HuH-7 (cell line): ENCODE results near the gene GNG3.
A peak's percentile ranks its signal among the peaks of the same experiment; 100 is the strongest.
"Not testable (repeated sequence)": the region's sequence is repeated elsewhere in the genome, so short reads cannot be mapped to it uniquely, and the experiment has no call there.

ENCODE experiments used
- DNase-seq: peaks from one replicate; pipeline ENCODE4 v3.0.0; 2011; ENCODE audit warnings: low spot score

GNG3 gene

DNA sequence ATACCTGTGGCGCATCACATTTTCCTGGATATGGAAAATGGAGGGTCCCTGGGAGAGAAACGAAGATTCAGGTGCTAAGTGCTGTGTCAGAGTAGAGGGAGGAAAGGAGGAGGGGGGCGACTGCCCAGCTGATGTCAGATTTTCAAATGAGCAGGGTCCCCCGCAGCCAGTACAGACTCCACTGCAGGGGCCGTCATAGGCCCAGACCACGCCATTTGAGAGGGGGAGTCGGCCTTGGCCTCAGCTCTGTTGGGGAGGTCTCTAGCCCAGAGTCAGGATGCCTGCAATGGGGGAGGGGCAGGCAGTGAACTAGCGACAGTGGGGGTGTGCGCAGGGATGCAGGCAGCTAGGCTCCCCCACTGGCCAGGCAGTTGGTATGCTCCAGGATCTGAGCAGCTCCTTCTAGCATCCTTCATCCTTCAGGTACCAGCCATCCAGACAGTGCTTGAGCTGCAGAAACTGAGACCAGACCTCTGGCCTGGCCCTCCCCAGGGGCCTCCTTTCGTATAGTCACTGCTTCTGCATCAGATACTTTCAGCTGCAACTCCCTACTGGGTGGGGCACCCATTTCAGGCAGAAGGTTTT lies at the start of gene GNG3, which contains the start of gene BSCL2:
TSS of gene GNG3 (plus strand) at position 400 of the 585 bp plus-strand sequence. CDS start 620 bp downstream, outside the sequence.
TSS of gene BSCL2 (minus strand) at position 148 of the 585 bp plus-strand sequence. CDS start 229 bp downstream, outside the sequence.
- no peak for DNase-seq

DNA sequence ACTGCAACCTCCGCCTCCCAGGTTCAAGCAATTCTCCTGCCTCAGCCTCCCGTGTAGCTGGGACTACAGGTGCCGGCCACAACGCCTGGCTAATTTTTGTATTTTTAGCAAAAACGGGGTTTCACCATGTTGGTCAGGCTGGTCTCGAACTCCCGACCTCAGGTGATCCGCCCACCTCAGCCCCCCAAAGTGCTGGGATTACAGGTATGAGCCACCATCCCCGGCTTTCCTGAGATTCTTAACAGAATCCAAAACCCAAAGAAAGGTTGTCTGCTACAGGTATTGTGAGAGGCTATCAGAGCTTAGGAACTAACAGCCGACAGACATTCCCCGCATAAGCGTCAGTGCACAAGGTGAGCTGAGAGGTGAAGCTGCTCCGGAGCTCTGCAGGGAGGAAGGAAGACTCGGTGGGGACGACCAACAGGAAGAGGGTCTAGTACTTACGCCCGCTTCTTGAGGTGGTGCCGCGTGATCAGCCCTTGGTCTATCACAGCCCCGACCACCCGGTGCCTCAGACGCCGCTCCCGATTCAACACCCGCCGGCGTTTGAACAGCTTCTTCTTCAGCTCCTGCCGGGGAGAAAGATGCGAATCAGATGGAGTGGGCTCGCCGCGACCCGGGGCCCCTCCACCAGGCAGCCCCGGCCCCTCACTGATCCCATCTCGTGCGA lies 42.9 kb upstream of the GNG3 start:
- peak; percentile 58 for DNase-seq

GRCh38 chr11:62665075-62665598 lies 42.3 kb upstream of the GNG3 start, which contains the start of the genes C11orf98 and CSKMT:
Gene C11orf98, minus strand, starts transcription at chr11:62665210. Its CDS starts 41 bp downstream, at chr11:62665169.
Gene CSKMT, plus strand, starts transcription at chr11:62665312. Its CDS starts 568 bp downstream, at chr11:62665880.
- DNase-seq, result peak; percentile 92

DNA sequence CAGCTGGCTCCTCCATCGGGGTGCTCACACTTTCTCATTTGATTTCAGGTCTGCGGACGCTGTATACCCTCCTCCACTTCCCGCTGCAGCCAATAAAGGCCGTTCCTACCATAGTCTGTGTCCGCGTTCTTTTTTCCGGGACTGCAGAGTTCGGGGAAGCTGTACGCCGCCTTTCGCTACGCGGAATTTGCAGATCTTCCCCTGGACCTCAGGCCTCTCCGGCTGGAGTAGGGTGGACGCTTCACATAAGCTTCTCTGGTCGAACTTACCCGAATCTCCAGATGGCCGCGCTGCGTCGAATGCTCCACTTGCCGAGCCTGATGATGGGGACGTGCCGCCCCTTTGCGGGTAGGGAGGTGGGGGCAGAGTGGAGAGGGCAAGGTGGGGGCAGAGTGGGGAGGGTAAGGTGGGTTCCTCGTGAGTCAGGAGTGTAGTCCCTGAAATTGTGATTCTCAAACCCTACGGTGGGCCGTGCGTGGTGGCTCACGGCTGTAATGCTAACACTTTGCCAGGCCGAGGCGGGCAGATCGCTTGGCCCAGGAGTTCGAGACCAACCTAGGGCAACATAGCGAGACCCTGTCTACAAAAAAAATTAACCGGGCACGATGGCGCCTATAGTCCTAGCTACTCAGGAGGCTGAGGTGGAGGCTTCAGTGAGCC lies 41.7 kb upstream of the GNG3 start:
- no peak for DNase-seq

GRCh38 chr11:62666259-62666926 lies 41.1 kb upstream of the GNG3 start:
- no peak for DNase-seq

DNA sequence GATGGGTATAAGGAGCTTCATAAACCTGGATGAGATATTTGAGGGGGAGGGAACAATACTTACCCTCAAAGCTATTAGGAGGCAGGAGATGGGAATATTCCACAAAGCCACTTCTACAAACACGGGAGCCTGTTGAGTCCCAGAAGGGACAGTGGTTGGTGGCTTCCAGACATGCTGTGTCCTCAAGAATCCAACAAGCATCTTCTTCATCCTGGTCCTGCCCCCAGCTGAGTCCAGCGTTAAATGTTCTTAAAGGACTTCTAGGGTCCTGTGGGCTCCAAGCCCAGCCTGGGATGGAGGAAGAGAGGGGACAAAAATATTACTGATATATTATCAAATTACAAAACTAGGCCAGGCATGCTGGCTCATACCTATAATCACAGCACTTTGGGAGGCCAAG lies 40.0 kb upstream of the GNG3 start:
- no peak for DNase-seq

- DNase-seq, result no peak
Measured at GRCh38 chr11:62669420-62670161, 37.9 kb upstream of the GNG3 start.

DNA sequence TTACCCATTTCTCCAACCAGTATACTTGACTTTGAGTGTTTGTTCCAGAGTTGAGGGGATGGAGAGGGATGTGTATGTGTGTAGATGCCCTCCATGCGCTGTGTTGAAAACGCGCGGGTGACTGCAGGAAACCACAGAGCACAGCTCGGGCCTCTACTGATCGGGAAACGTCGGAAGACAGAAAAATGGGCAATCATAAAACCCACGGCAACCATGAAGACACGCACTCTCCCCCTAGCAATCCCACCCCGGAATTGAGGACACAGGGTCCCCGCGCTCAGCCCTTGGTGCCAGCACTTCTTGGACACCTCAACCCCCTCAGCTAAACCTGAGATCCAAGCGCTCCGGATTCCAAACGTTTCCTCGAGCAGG lies 36.3 kb upstream of the GNG3 start:
- DNase-seq, result no peak

DNA sequence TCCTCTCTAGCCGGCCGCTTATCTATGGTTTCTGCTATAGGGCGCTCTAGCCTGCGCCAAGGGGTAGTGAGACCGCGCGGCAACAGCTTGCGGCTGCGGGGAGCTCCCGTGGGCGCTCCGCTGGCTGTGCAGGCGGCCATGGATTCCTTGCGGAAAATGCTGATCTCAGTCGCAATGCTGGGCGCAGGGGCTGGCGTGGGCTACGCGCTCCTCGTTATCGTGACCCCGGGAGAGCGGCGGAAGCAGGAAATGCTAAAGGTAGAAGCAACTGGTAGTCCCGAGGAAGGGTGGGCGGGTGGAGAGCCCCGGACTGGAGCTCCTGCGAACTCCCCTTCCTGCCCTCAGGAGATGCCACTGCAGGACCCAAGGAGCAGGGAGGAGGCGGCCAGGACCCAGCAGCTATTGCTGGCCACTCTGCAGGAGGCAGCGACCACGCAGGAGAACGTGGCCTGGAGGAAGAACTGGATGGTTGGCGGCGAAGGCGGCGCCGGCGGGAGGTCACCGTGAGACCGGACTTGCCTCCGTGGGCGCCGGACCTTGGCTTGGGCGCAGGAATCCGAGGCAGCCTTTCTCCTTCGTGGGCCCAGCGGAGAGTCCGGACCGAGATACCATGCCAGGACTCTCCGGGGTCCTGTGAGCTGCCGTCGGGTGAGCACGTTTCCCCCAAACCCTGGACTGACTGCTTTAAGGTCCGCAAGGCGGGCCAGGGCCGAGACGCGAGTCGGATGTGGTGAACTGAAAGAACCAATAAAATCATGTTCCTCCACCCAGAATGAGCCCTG lies 35.7 kb upstream of the GNG3 start, which contains the start of the genes LBHD1 and UQCC3:
TSS of gene LBHD1 (minus strand) at position 660 of the 782 bp plus-strand sequence. CDS start 2,236 bp downstream, outside the sequence.
TSS of gene UQCC3 (plus strand) at position 66 of the 782 bp plus-strand sequence. CDS start at position 139, 73 bp downstream.
- peak; percentile 80 for DNase-seq

- no peak for DNase-seq
Measured at GRCh38 chr11:62673196-62673525, 34.3 kb upstream of the GNG3 start.

GRCh38 chr11:62675415-62675814 lies 32.1 kb upstream of the GNG3 start:
- DNase-seq, result not testable (repeated sequence)

- DNase-seq, result no peak
Measured at GRCh38 chr11:62676698-62677097, 30.8 kb upstream of the GNG3 start.

DNA sequence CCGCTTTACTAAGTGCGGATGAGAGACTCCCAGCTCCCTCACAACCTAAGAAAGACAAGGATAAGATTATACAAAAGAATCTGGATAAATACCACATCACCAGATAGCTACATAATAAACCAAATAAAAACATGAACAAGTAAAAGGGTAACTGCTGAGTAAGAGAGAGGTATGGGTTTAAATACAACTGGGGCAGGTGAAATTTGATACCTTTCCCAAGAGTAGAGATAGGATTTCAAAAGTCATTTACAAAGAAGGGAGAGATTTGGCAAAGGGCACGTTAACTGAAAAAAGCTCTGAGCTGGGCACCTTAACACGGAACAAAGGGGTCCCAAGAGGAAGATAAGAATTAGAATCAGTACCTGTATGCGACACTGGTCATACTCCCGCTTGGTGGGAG lies 30.3 kb upstream of the GNG3 start:
- no peak for DNase-seq

GRCh38 chr11:62677714-62678113 lies 29.8 kb upstream of the GNG3 start:
- no peak for DNase-seq

GRCh38 chr11:62678433-62678769 lies 29.1 kb upstream of the GNG3 start:
- no peak for DNase-seq

DNA sequence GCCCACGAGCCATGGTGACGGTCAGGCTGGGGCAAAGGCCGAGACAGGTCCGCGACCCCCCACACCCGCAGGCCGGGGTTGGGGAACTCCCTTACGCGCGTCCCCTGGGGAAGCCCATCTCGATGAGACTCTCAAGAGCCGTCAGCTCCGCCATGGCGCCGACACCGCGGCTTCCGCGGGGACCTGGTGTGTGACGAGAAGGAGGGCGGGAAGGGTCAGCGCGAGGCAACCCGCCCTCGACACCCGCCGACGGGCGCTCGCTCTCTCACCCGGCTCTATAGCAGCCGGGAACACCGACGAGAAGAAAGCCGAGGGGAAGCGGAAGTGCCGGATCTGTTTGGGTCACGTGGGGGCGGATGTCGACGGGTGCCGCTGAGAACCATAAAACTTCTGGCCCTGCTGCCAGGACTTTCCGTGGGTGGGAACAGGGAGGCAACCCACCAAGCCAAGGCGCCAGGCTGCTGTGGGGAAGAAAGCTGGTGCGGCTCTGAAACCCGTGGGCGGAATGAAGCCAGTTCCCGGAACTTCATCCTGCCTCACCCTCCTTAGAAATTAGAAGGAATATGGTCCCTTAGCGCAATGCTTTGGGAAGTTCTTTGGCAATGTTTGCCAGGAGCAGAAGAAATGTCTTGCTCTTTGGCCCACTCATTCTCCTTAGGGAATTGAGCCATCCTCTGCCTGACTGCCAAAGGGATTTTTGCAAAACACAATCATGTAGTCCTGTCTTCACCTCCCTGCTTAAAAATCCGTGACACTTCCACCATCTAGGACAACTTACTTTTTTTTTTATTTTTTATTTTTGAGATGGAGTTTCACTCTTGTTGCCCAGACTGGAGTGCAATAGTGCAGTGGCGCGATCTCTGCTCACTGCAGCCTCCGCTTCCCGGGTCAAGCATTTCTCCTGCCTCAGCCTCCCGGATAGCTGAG lies 28.4 kb upstream of the GNG3 start, which contains the start of gene UBXN1:
TSS of gene UBXN1 (minus strand) at position 304 of the 927 bp plus-strand sequence. CDS start at position 154, 150 bp downstream.
- DNase-seq, result peak; percentile 95

DNA sequence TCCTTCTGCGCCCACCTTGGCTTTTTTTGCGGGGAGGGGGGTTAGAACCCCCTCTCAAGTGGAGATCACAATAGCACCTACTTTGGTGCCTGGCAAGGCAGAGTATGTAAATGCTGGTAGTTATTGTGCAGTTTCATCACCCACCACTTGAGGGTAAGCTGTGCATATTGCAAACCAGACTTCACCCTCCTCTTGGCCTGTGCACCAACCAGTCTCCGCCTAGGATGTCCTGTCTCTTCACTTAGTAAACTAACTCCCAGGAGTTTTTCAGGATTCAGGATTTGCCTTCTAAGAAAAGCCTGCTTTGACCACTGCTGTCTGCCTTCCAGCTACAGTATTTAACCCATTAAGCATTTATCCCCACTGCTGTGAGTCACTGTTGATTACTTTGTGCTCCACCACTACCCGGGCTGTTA lies 26.6 kb upstream of the GNG3 start:
- peak; percentile 89 for DNase-seq

DNA sequence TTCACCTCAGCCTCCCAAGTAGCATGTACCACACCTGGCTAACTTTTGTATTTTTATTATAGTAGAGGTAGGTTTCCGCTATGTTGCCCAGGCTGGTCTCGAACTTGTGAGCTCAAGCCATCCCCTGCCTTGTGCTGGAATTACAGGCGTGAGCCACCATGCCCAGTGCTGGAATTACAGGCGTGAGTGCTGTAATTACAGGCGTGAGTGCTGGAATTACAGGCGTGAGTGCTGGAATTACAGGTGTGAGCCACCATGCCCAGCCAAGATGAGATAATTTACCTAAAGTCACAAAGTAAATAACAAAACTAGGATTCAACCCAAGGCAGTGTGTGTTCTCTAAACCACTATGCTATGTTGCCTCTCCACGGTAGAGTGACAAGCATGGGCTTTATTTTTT lies 25.0 kb upstream of the GNG3 start:
- DNase-seq, result no peak
